ENCODE results near the gene COL2A1.
A peak's percentile ranks its signal among the peaks of the same experiment; 100 is the strongest.

The COL2A1 gene

GRCh38 chr12:48012070-48012469 is 7.8 kb upstream of the COL2A1 start:
- no peak for DNase-seq (ENCODE audit: low spot score)

GRCh38 chr12:48010366-48010970 is 6.2 kb upstream of the COL2A1 start:
- DNase-seq (ENCODE audit: low spot score) = no peak

- DNase-seq (ENCODE audit: low spot score) = no peak
Measured at GRCh38 chr12:48009471-48009870, 5.2 kb upstream of the COL2A1 start.

- no peak for DNase-seq (ENCODE audit: low spot score)
Measured at GRCh38 chr12:48008950-48009349, 4.7 kb upstream of the COL2A1 start.

GRCh38 chr12:48008349-48008748 is 4.1 kb upstream of the COL2A1 start:
- DNase-seq (ENCODE audit: low spot score) = no peak

GRCh38 chr12:48007206-48007605 is 2.9 kb upstream of the COL2A1 start:
- DNase-seq (ENCODE audit: low spot score) = no peak

GRCh38 chr12:48005750-48006021 is 1.4 kb upstream of the COL2A1 start:
- no peak for DNase-seq (ENCODE audit: low spot score)

- DNase-seq (ENCODE audit: low spot score) = no peak
Measured at GRCh38 chr12:48005001-48005749, 899 bp upstream of the COL2A1 start.

- DNase-seq (ENCODE audit: low spot score) = no peak
Measured at GRCh38 chr12:48003226-48004052, 837 bp downstream of the COL2A1 start.

GRCh38 chr12:48002773-48003218 is 1.5 kb downstream of the COL2A1 start:
- peak; percentile 65 for DNase-seq (ENCODE audit: low spot score)

GRCh38 chr12:48002414-48002730 is 1.9 kb downstream of the COL2A1 start:
- no peak for DNase-seq (ENCODE audit: low spot score)

- DNase-seq (ENCODE audit: low spot score) = peak; percentile 79
Measured at GRCh38 chr12:48001505-48002413, 2.5 kb downstream of the COL2A1 start.

GRCh38 chr12:48000878-48001504 is 3.3 kb downstream of the COL2A1 start:
- DNase-seq (ENCODE audit: low spot score) = no peak

- no peak for DNase-seq (ENCODE audit: low spot score)
Measured at GRCh38 chr12:47999816-48000215, 4.5 kb downstream of the COL2A1 start.

GRCh38 chr12:47997321-47997720 is 7.0 kb downstream of the COL2A1 start:
- DNase-seq (ENCODE audit: low spot score) = no peak

- no peak for DNase-seq (ENCODE audit: low spot score)
Measured at GRCh38 chr12:47995981-47996401, 8.3 kb downstream of the COL2A1 start.

GRCh38 chr12:47993491-47993890 is 10.8 kb downstream of the COL2A1 start:
- DNase-seq (ENCODE audit: low spot score) = no peak

- DNase-seq (ENCODE audit: low spot score) = no peak
Measured at GRCh38 chr12:47992776-47993175, 11.5 kb downstream of the COL2A1 start.

GRCh38 chr12:47991106-47992061 is 12.9 kb downstream of the COL2A1 start:
- DNase-seq (ENCODE audit: low spot score) = no peak

- no peak for DNase-seq (ENCODE audit: low spot score)
Measured at GRCh38 chr12:47990351-47991105, 13.7 kb downstream of the COL2A1 start.
